IMR-90 (cell line): ENCODE data around the gene PAPLN. TPM values are rescaled to one million over a fixed set of nuclear protein-coding genes. Genes with fewer than 3 reads are reported as not detected.
A peak's percentile ranks its signal among the peaks of the same experiment; 100 is the strongest.

ENCODE experiments used
- ATAC-seq: fragments of 200-7000 bp; cut with Tn5 transposase; 2 replicates; pipeline ENCODE4 v1.9.1; 2020; ENCODE audit warnings: low read depth, mild to moderate bottlenecking, moderate library complexity
- BruUV-seq: library from RNA; stranded (reverse); fragments of 400-500 nt; replicated peaks from 2 replicates; lab custom pipeline; 2021; lab: Mats Ljungman, UMichigan
- CTCF ChIA-PET: fragments of 300-600 bp; formaldehyde crosslinking; extraction: SDS; loops from one replicate; lab custom pipeline; 2021; ENCODE audit warnings: antibody characterized with exemption; lab: Yijun Ruan, JAX
- POLR2A ChIA-PET: fragments of 300-600 bp; sonication (Branson Sonifier 250); formaldehyde crosslinking; loops from one replicate; lab custom pipeline; 2022; ENCODE audit warnings: antibody characterized with exemption; ENCODE audit not compliant: unreplicated experiment; lab: Charles Lee
- DNase-seq: peaks from one replicate; pipeline ENCODE4 v3.0.0; 2013
- H2AFZ ChIP-seq: replicated peaks from 2 replicates; pipeline ENCODE3; 2013; ENCODE audit warnings: low read length, mild to moderate bottlenecking; ENCODE audit not compliant: poor library complexity
- H2AK5ac ChIP-seq: 2 replicates; pipeline ENCODE4 v1.6.1; 2013; ENCODE audit warnings: low read depth, low read length, inconsistent platforms
- H2AK9ac ChIP-seq: replicated peaks from 2 replicates; pipeline ENCODE3; 2013; ENCODE audit warnings: mild to moderate bottlenecking, low read depth, low read length, moderate library complexity; ENCODE audit not compliant: poor library complexity
- H2BK120ac ChIP-seq: 2 replicates; pipeline ENCODE4 v1.6.1; 2013; ENCODE audit warnings: low read depth, low read length, inconsistent platforms
- H2BK15ac ChIP-seq: 3 replicates; pipeline ENCODE4 v1.6.1; 2013; ENCODE audit warnings: low read depth, low read length, inconsistent platforms
- H2BK20ac ChIP-seq: 2 replicates; pipeline ENCODE4 v1.6.1; 2013; ENCODE audit warnings: low read depth, mild to moderate bottlenecking, inconsistent platforms, low read length, moderate library complexity
- H2BK5ac ChIP-seq: 2 replicates; pipeline ENCODE4 v1.6.1; 2013; ENCODE audit warnings: mild to moderate bottlenecking, low read depth, low read length, inconsistent platforms; ENCODE audit not compliant: poor library complexity, severe bottlenecking
- H3K14ac ChIP-seq: replicated peaks from 2 replicates; pipeline ENCODE4 v1.6.1; 2013; ENCODE audit warnings: low read depth, low read length, inconsistent platforms
- H3K18ac ChIP-seq: 2 replicates; pipeline ENCODE4 v1.6.1; 2013; ENCODE audit warnings: low read depth, low read length, control low read depth
- H3K23ac ChIP-seq: 2 replicates; pipeline ENCODE4 v1.6.1; 2013; ENCODE audit warnings: low read depth, low read length, inconsistent platforms
- H3K27ac ChIP-seq: 2 replicates; pipeline ENCODE4 v1.5.1; 2013; ENCODE audit warnings: mild to moderate bottlenecking, control low read depth, low read length; ENCODE audit not compliant: insufficient read depth
- H3K27me3 ChIP-seq: 2 replicates; pipeline ENCODE4 v1.6.1; 2013; ENCODE audit warnings: low read length; ENCODE audit not compliant: control insufficient read depth, insufficient read depth
- H3K36me3 ChIP-seq: 2 replicates; pipeline ENCODE4 v1.6.1; 2013; ENCODE audit warnings: low read length, mixed read lengths; ENCODE audit not compliant: control insufficient read depth, insufficient read depth
- H3K4ac ChIP-seq: 2 replicates; pipeline ENCODE4 v1.6.1; 2013; ENCODE audit warnings: low read depth, low read length, inconsistent platforms
- H3K4me1 ChIP-seq: 2 replicates; pipeline ENCODE4 v1.6.1; 2013; ENCODE audit warnings: low read length, mixed read lengths; ENCODE audit not compliant: control insufficient read depth, insufficient read depth
- H3K4me2 ChIP-seq: 2 replicates; pipeline ENCODE4 v1.6.1; 2013; ENCODE audit warnings: low read depth, mild to moderate bottlenecking, control low read depth, low read length, moderate library complexity
- H3K4me3 ChIP-seq: 2 replicates; pipeline ENCODE4 v1.5.1; 2013; ENCODE audit warnings: low read depth, mild to moderate bottlenecking, control low read depth, low read length, moderate library complexity; ENCODE audit not compliant: insufficient read depth
- H3K56ac ChIP-seq: 2 replicates; pipeline ENCODE4 v1.6.1; 2013; ENCODE audit warnings: low read length, inconsistent platforms; ENCODE audit not compliant: insufficient read depth; ENCODE audit errors: extremely low read depth
- H3K79me1 ChIP-seq, 2 experiments: 2 replicates each; pipeline ENCODE4 v1.6.1; 2013; ENCODE audit warnings: low read length in 2 of 2, inconsistent platforms in 1 of 2, low read depth in 1 of 2
- H3K9ac ChIP-seq: 2 replicates; pipeline ENCODE4 v1.6.1; 2013; ENCODE audit warnings: low read depth, low read length, control low read depth
- H3K9me1 ChIP-seq: 2 replicates; pipeline ENCODE4 v1.6.1; 2013; ENCODE audit warnings: low read length, inconsistent platforms; ENCODE audit not compliant: insufficient read depth
- H3K9me3 ChIP-seq: 2 replicates; pipeline ENCODE4 v1.6.1; 2013; ENCODE audit warnings: low read length; ENCODE audit not compliant: control insufficient read depth, insufficient read depth
- H4K20me1 ChIP-seq: 2 replicates; pipeline ENCODE4 v1.6.1; 2013; ENCODE audit warnings: low read length, inconsistent platforms; ENCODE audit not compliant: insufficient read depth
- H4K5ac ChIP-seq: 2 replicates; pipeline ENCODE4 v1.6.1; 2013; ENCODE audit warnings: mild to moderate bottlenecking, low read depth, low read length, control low read depth
- H4K8ac ChIP-seq, 2 experiments: 2 replicates each; pipeline ENCODE4 v1.6.1; 2013; ENCODE audit warnings: low read depth in 2 of 2, low read length in 2 of 2, control low read depth in 1 of 2, inconsistent platforms in 1 of 2
- H4K91ac ChIP-seq: 2 replicates; pipeline ENCODE4 v1.6.1; 2013; ENCODE audit warnings: low read depth, low read length, inconsistent platforms; ENCODE audit not compliant: insufficient read depth
- BHLHE40 ChIP-seq: fragments of 150-350 bp; IDR thresholded peaks from 2 replicates; pipeline ENCODE4 v1.6.1; 2016; ENCODE audit warnings: mild to moderate bottlenecking, low read depth, low read length
- CEBPB ChIP-seq: IDR thresholded peaks from 2 replicates; pipeline ENCODE4 v1.6.1; 2012; ENCODE audit warnings: low read depth, low read length, improper control_type of control experiment
- FOS ChIP-seq: fragments of 150-350 bp; IDR thresholded peaks from 2 replicates; pipeline ENCODE4 v1.6.1; 2016; ENCODE audit warnings: low read depth, low read length
- MAFK ChIP-seq: IDR thresholded peaks from 2 replicates; pipeline ENCODE4 v1.6.1; 2012; ENCODE audit warnings: low read depth, low read length, improper control_type of control experiment
- MAZ ChIP-seq: IDR thresholded peaks from 2 replicates; pipeline ENCODE4 v1.6.1; 2012; ENCODE audit warnings: low read depth, mild to moderate bottlenecking, low read length, improper control_type of control experiment, moderate library complexity, borderline replicate concordance
- MXI1 ChIP-seq: IDR thresholded peaks from 2 replicates; pipeline ENCODE4 v1.6.1; 2012; ENCODE audit warnings: low read depth, mild to moderate bottlenecking, low read length, moderate library complexity, borderline replicate concordance
- NFE2L2 ChIP-seq: fragments of 150-350 bp; IDR thresholded peaks from 2 replicates; pipeline ENCODE4 v1.6.1; 2016; ENCODE audit warnings: low read depth, mild to moderate bottlenecking, low read length
- POLR2A ChIP-seq: IDR thresholded peaks from 2 replicates; pipeline ENCODE4 v1.6.1; 2012; ENCODE audit warnings: mild to moderate bottlenecking, low read depth, low read length
- RAD21 ChIP-seq: IDR thresholded peaks from 2 replicates; pipeline ENCODE4 v1.6.1; 2012; ENCODE audit warnings: low read length, improper control_type of control experiment
- RCOR1 ChIP-seq: IDR thresholded peaks from 2 replicates; pipeline ENCODE4 v1.6.1; 2012; ENCODE audit warnings: mild to moderate bottlenecking, low read length, improper control_type of control experiment; ENCODE audit not compliant: insufficient replicate concordance
- RFX5 ChIP-seq: IDR thresholded peaks from 2 replicates; pipeline ENCODE4 v1.8.0; 2012; ENCODE audit warnings: low read depth, mild to moderate bottlenecking, low read length, moderate library complexity
- SMC3 ChIP-seq: fragments of 150-350 bp; IDR thresholded peaks from 2 replicates; pipeline ENCODE4 v1.6.1; 2016; ENCODE audit warnings: low read depth, mild to moderate bottlenecking, antibody characterized with exemption, low read length, moderate library complexity
- WGBS, 2 experiments: methylation state at CpG; one replicate each; pipeline versions ENCODE4 v1.1.5 to v1.1.7; 2013; ENCODE audit warnings: missing lambda C conversion rate in 2 of 2; ENCODE audit not compliant: insufficient read length in 1 of 2; ENCODE audit errors: extremely low coverage in 2 of 2; 5-methylcytosine and 5-hydroxymethylcytosine counted together
- dilution Hi-C: fragments of 300-500 bp; cut with HindIII; formaldehyde crosslinking; loops from one replicate; pipeline ENCODE4 v1.14.3; 2018; ENCODE audit warnings: low sequenced_read_pairs; ENCODE audit not compliant: unreplicated experiment
- in situ Hi-C: fragments of 300-500 bp; cut with MboI; formaldehyde crosslinking; loops from 3 replicates; pipeline ENCODE4 v1.14.3; 2019; ENCODE audit warnings: low sequenced_read_pairs, inconsistent platforms, mixed read lengths
- intact Hi-C: fragments of 100-400 bp; cut with micrococcal nuclease; formaldehyde crosslinking; loops from 2 replicates; pipeline ENCODE4 v1.10.0; 2022
- polyA plus RNA-seq, 3 experiments: library from polyadenylated mRNA; depleted of rRNA; stranded (reverse); fragments of >200 nt; gene quantifications; 2 replicates each; pipeline ENCODE4 v1.2.3, GENCODE V29; 2012; ENCODE audit warnings: low replicate concordance in 1 of 3
- total RNA-seq: library from RNA; depleted of rRNA; stranded (reverse); fragments of >200 nt; gene quantifications from 2 replicates; pipeline ENCODE4 v1.2.3, GENCODE V29; 2012
- TF ChIP-seq, protein P1 (sequence below): fragments of 150-350 bp; IDR thresholded peaks from 2 replicates; pipeline ENCODE4 v1.6.1; 2016; ENCODE audit warnings: low read depth, mild to moderate bottlenecking, low read length, moderate library complexity, borderline replicate concordance
- TF ChIP-seq, protein P2 (sequence below): fragments of 150-350 bp; IDR thresholded peaks from 2 replicates; pipeline ENCODE4 v1.6.1; 2017; ENCODE audit warnings: mild to moderate bottlenecking, antibody characterized with exemption, low read length, low read depth
- TF ChIP-seq, protein P3 (sequence below): conservative IDR thresholded peaks from 2 replicates; pipeline ENCODE4 v1.5.1; 2012; ENCODE audit warnings: mild to moderate bottlenecking, low read depth, low read length, improper control_type of control experiment

Gene PAPLN
- total and polyA plus RNA-seq, 2 of the 4 experiments (the other 2 are of a cell fraction), result 0.36 to 1.2 TPM

DNA sequence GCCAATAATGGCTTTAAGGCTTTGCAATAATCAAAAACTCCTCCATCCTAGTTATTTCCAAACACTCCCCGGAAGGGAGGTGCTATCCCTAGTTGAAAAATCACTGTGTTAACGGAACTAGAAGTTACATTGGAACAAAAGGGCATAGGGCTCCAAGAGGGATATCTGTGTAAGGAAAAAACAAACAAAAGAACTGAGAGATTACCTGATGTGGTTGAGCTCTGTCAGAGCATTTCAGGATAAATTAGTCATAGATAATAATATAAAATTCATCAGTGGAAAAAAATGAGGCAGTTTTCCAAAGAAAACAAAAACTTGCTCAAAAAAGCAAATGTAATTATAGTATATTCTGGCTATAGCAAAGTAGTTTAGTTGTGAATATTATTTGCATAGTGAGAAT, 27.4 kb upstream of the PAPLN start:
- H3K9ac ChIP-seq, result no peak overlapping the region
- no peak overlapping the region for H2AK9ac ChIP-seq
- no peak overlapping the region for H4K5ac ChIP-seq
- peaks cover 0 to 9% of the 10 kb centered on the region in 2 experiments; a peak in 1 of 4 replicates for H3K79me1 ChIP-seq
- WGBS, 2 experiments, result no CpG with 5 or more reads among the region's 2 CpGs
- H2BK5ac ChIP-seq, result no peak overlapping the region
- H4K8ac ChIP-seq, result no peak overlapping the region
- no peaks in the 10 kb centered on the region for H3K27me3 ChIP-seq
- no peak overlapping the region; the same call in 1 of the 2 replicates for H3K4me2 ChIP-seq
- H3K4ac ChIP-seq, result no peak overlapping the region
- TF ChIP-seq POLR2A (no peak), CEBPB (no peak), SMC3 (no peak), BHLHE40 (no peak), NFE2L2 (no peak), MAFK (no peak), MXI1 (no peak), RCOR1 (no peak), RFX5 (no peak), MAZ (no peak), FOS (no peak), RAD21 (no peak)
- TF ChIP-seq, protein P1, sequence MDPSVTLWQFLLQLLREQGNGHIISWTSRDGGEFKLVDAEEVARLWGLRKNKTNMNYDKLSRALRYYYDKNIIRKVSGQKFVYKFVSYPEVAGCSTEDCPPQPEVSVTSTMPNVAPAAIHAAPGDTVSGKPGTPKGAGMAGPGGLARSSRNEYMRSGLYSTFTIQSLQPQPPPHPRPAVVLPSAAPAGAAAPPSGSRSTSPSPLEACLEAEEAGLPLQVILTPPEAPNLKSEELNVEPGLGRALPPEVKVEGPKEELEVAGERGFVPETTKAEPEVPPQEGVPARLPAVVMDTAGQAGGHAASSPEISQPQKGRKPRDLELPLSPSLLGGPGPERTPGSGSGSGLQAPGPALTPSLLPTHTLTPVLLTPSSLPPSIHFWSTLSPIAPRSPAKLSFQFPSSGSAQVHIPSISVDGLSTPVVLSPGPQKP, result no peak
- TF ChIP-seq, protein P2, sequence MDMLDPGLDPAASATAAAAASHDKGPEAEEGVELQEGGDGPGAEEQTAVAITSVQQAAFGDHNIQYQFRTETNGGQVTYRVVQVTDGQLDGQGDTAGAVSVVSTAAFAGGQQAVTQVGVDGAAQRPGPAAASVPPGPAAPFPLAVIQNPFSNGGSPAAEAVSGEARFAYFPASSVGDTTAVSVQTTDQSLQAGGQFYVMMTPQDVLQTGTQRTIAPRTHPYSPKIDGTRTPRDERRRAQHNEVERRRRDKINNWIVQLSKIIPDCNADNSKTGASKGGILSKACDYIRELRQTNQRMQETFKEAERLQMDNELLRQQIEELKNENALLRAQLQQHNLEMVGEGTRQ, result no peak
- TF ChIP-seq, protein P3, sequence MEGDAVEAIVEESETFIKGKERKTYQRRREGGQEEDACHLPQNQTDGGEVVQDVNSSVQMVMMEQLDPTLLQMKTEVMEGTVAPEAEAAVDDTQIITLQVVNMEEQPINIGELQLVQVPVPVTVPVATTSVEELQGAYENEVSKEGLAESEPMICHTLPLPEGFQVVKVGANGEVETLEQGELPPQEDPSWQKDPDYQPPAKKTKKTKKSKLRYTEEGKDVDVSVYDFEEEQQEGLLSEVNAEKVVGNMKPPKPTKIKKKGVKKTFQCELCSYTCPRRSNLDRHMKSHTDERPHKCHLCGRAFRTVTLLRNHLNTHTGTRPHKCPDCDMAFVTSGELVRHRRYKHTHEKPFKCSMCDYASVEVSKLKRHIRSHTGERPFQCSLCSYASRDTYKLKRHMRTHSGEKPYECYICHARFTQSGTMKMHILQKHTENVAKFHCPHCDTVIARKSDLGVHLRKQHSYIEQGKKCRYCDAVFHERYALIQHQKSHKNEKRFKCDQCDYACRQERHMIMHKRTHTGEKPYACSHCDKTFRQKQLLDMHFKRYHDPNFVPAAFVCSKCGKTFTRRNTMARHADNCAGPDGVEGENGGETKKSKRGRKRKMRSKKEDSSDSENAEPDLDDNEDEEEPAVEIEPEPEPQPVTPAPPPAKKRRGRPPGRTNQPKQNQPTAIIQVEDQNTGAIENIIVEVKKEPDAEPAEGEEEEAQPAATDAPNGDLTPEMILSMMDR, result no peak
- H3K56ac ChIP-seq, result no peak overlapping the region
- H2BK120ac ChIP-seq, result no peak overlapping the region
- H3K27ac ChIP-seq, result no peak overlapping the region
- dilution Hi-C loops, result no loop called here
- H3K9me1 ChIP-seq, result no peaks in the 10 kb centered on the region; the same call in 1 of the 2 replicates
- BruUV-seq, result no TSS peak
- no peak overlapping the region for H3K14ac ChIP-seq
- H3K9me3 ChIP-seq, result peaks cover 2% of the 10 kb centered on the region; the same call in 1 of the 2 replicates
- ATAC-seq (peak; percentile 48), DNase-seq (peak; percentile 67)
- H4K20me1 ChIP-seq, result no peaks in the 10 kb centered on the region; the same call in 1 of the 2 replicates
- H2AK5ac ChIP-seq, result no peak overlapping the region
- ChIA-PET CTCF (no interaction called here), POLR2A (no interaction called here)
- H2BK15ac ChIP-seq, result no peak overlapping the region
- no peak overlapping the region for H3K18ac ChIP-seq
- H4K91ac ChIP-seq, result no peak overlapping the region
- no peak overlapping the region for H2AFZ ChIP-seq
- in situ Hi-C loops, result no loop called here
- intact Hi-C loops, result no loop called here
- H3K4me3 ChIP-seq, result no peak overlapping the region
- H3K4me1 ChIP-seq, result peaks cover 4% of the 10 kb centered on the region
- no peak overlapping the region for H3K23ac ChIP-seq
- H3K36me3 ChIP-seq, result peaks cover 42% of the 10 kb centered on the region
- no peak overlapping the region for H2BK20ac ChIP-seq
